ENCODE results near the gene MYD88.

The MYD88 gene

DNA sequence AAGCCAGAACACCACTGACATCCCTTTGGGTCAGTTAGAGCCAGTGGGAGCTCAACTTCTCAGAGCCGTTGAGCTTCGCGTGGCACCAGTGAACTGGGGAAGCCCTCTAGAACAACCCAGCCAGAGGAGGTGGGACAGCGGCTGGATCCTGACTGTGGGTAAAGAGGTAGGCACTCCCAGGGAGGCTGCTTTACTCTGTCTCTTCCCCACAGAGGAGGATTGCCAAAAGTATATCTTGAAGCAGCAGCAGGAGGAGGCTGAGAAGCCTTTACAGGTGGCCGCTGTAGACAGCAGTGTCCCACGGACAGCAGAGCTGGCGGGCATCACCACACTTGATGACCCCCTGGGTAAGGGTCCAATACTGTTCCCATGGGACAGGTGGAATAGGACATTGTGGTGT, 1.2 kb downstream of the MYD88 start:
- Histone ChIP-seq H3K4me1 (ENCODE audit: insufficient read depth, low read length) (no peaks in the 10 kb centered on the region; the same call in 1 of the 2 replicates), H3K36me3 (ENCODE audit: insufficient read depth, low read length) (no peaks in the 10 kb centered on the region), H3K9ac (ENCODE audit: low read depth, low read length) (no peak overlapping the region), H3K9me3 (ENCODE audit: control insufficient read depth, insufficient read depth, low read length) (no peaks in the 10 kb centered on the region)

- H3K4me1 ChIP-seq (ENCODE audit: insufficient read depth, low read length), result no peaks in the 10 kb centered on the region; the same call in 1 of the 2 replicates
- H3K36me3 ChIP-seq (ENCODE audit: insufficient read depth, low read length), result no peaks in the 10 kb centered on the region
- H3K9me3 ChIP-seq (ENCODE audit: control insufficient read depth, insufficient read depth, low read length), result no peaks in the 10 kb centered on the region
- no peak overlapping the region for H3K9ac ChIP-seq (ENCODE audit: low read depth, low read length)
Measured at GRCh38 chr3:38140326-38141172, 2.1 kb downstream of the MYD88 start.

DNA sequence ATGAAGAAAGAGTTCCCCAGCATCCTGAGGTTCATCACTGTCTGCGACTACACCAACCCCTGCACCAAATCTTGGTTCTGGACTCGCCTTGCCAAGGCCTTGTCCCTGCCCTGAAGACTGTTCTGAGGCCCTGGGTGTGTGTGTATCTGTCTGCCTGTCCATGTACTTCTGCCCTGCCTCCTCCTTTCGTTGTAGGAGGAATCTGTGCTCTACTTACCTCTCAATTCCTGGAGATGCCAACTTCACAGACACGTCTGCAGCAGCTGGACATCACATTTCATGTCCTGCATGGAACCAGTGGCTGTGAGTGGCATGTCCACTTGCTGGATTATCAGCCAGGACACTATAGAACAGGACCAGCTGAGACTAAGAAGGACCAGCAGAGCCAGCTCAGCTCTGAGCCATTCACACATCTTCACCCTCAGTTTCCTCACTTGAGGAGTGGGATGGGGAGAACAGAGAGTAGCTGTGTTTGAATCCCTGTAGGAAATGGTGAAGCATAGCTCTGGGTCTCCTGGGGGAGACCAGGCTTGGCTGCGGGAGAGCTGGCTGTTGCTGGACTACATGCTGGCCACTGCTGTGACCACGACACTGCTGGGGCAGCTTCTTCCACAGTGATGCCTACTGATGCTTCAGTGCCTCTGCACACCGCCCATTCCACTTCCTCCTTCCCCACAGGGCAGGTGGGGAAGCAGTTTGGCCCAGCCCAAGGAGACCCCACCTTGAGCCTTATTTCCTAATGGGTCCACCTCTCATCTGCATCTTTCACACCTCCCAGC, 2.9 kb downstream of the MYD88 start:
- H3K9ac ChIP-seq (ENCODE audit: low read depth, low read length), result no peak overlapping the region
- no peaks in the 10 kb centered on the region; the same call in 1 of the 2 replicates for H3K4me1 ChIP-seq (ENCODE audit: insufficient read depth, low read length)
- no peaks in the 10 kb centered on the region; the same call in 1 of the 2 replicates for H3K9me3 ChIP-seq (ENCODE audit: control insufficient read depth, insufficient read depth, low read length)
- H3K36me3 ChIP-seq (ENCODE audit: insufficient read depth, low read length), result no peaks in the 10 kb centered on the region

GRCh38 chr3:38141952-38142273, 3.5 kb downstream of the MYD88 start:
- H3K9ac ChIP-seq (ENCODE audit: low read depth, low read length), result no peak overlapping the region

DNA sequence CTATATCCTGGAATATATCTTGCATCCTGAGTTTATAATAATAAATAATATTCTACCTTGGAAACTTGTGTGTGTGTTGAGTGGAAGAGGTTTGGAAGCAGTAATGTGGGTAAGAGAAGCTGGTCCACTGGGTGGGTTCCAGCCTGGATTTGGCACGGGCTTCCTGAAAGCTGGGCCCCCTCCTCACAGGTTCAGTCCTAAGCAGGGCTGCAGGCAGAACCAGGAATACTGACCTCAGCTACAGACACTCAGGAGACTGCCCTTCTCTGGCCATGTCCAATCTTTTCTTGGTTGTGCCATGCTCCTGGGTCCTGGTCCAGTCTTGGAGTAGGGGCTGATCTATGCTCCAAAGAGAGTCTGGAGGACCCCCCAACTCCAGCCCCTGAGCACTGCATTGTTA, 4.5 kb downstream of the MYD88 start:
- H3K9ac ChIP-seq (ENCODE audit: low read depth, low read length), result no peak overlapping the region
- H3K36me3 ChIP-seq (ENCODE audit: insufficient read depth, low read length), result no peaks in the 10 kb centered on the region
- no peaks in the 10 kb centered on the region; the same call in 1 of the 2 replicates for H3K9me3 ChIP-seq (ENCODE audit: control insufficient read depth, insufficient read depth, low read length)
- no peaks in the 10 kb centered on the region; the same call in 1 of the 2 replicates for H3K4me1 ChIP-seq (ENCODE audit: insufficient read depth, low read length)

More at GRCh38 chr3:38141952-38142273, 3.5 kb downstream of the MYD88 start:
- H3K4me1 ChIP-seq (ENCODE audit: insufficient read depth, low read length), result no peaks in the 10 kb centered on the region; the same call in 1 of the 2 replicates
- H3K9me3 ChIP-seq (ENCODE audit: control insufficient read depth, insufficient read depth, low read length), result no peaks in the 10 kb centered on the region; the same call in 1 of the 2 replicates
- H3K36me3 ChIP-seq (ENCODE audit: insufficient read depth, low read length), result no peaks in the 10 kb centered on the region

- Histone ChIP-seq H3K9me3 (ENCODE audit: control insufficient read depth, insufficient read depth, low read length) (no peaks in the 10 kb centered on the region; the same call in 1 of the 2 replicates), H3K9ac (ENCODE audit: low read depth, low read length) (no peak overlapping the region), H3K4me1 (ENCODE audit: insufficient read depth, low read length) (no peaks in the 10 kb centered on the region; the same call in 1 of the 2 replicates), H3K36me3 (ENCODE audit: insufficient read depth, low read length) (no peaks in the 10 kb centered on the region)
Measured at GRCh38 chr3:38143511-38143910, 5.0 kb downstream of the MYD88 start.

GRCh38 chr3:38146504-38146903, 8.0 kb downstream of the MYD88 start:
- no peaks in the 10 kb centered on the region for H3K36me3 ChIP-seq (ENCODE audit: insufficient read depth, low read length)
- no peak overlapping the region for H3K9ac ChIP-seq (ENCODE audit: low read depth, low read length)
- no peaks in the 10 kb centered on the region; the same call in 1 of the 2 replicates for H3K9me3 ChIP-seq (ENCODE audit: control insufficient read depth, insufficient read depth, low read length)
- no peaks in the 10 kb centered on the region for H3K4me1 ChIP-seq (ENCODE audit: insufficient read depth, low read length)

GRCh38 chr3:38147421-38147820, 9.0 kb downstream of the MYD88 start:
- H3K4me1 ChIP-seq (ENCODE audit: insufficient read depth, low read length), result no peaks in the 10 kb centered on the region
- no peaks in the 10 kb centered on the region for H3K36me3 ChIP-seq (ENCODE audit: insufficient read depth, low read length)
- H3K9me3 ChIP-seq (ENCODE audit: control insufficient read depth, insufficient read depth, low read length), result no peaks in the 10 kb centered on the region; the same call in 1 of the 2 replicates
- H3K9ac ChIP-seq (ENCODE audit: low read depth, low read length), result no peak overlapping the region

GRCh38 chr3:38148311-38148882, 9.9 kb downstream of the MYD88 start:
- no peaks in the 10 kb centered on the region for H3K4me1 ChIP-seq (ENCODE audit: insufficient read depth, low read length)
- H3K36me3 ChIP-seq (ENCODE audit: insufficient read depth, low read length), result no peaks in the 10 kb centered on the region
- no peaks in the 10 kb centered on the region; the same call in 1 of the 2 replicates for H3K9me3 ChIP-seq (ENCODE audit: control insufficient read depth, insufficient read depth, low read length)
- no peak overlapping the region for H3K9ac ChIP-seq (ENCODE audit: low read depth, low read length)

DNA sequence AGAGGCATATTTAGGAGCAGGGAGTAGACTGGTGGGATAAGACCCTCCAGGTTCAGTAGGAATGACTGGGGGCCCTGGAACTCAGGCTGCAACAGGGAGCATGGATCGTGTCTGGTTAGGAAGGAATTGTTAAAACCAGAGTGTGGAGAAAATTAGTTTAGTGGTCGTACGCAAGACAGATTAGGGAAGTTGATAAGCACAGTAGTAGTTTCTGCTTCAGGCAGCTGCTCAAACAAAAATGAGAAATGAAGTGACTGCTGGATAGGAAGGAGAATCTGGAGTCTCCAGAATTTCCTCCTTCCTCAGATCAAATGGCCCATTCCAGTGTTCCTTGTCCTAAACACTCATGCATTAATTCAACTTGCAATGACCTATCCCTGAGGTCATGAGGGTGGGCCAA, 11.2 kb downstream of the MYD88 start:
- no peak overlapping the region for H3K9ac ChIP-seq (ENCODE audit: low read depth, low read length)
- H3K9me3 ChIP-seq (ENCODE audit: control insufficient read depth, insufficient read depth, low read length), result no peaks in the 10 kb centered on the region; the same call in 1 of the 2 replicates
- H3K36me3 ChIP-seq (ENCODE audit: insufficient read depth, low read length), result no peaks in the 10 kb centered on the region
- no peaks in the 10 kb centered on the region for H3K4me1 ChIP-seq (ENCODE audit: insufficient read depth, low read length)

DNA sequence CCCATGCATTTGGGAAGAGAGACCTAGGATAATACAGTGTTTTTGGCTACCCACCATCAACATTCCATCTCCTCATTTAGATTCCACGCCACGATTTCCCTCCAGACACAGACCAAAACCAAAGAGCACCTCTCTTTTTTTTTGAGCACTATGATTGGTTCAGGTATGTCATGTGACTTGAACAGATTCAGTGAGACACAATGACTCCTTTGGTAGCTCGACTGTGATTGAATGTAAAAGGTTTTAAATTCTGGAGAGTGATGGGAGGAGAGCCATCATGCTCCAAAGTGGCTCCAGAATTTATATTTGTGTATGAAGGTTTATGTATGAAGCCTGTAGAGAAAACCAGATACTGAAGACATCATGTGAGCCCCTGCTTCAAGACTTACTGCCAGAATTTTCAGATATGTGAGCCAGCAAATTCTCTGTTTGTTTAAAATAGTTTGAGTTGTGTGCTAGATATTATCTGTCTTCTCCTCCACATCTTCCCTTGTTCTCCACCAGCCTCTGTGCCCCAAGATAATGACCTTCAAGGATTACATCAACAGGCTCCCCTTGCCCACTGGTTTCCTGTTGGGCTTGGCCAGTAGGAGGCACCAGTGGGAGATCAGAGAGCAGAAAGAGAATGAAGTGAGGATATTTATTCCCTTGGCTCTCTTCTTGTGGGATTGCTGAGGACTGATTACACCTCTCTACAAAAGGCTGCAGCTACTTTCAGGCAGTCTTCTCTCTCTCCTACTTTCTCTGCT, 12.5 kb downstream of the MYD88 start:
- Histone ChIP-seq H3K9me3 (ENCODE audit: control insufficient read depth, insufficient read depth, low read length) (no peaks in the 10 kb centered on the region; the same call in 1 of the 2 replicates), H3K4me1 (ENCODE audit: insufficient read depth, low read length) (no peaks in the 10 kb centered on the region), H3K9ac (ENCODE audit: low read depth, low read length) (no peak overlapping the region), H3K36me3 (ENCODE audit: insufficient read depth, low read length) (no peaks in the 10 kb centered on the region)

- no peaks in the 10 kb centered on the region for H3K36me3 ChIP-seq (ENCODE audit: insufficient read depth, low read length)
- H3K9me3 ChIP-seq (ENCODE audit: control insufficient read depth, insufficient read depth, low read length), result no peaks in the 10 kb centered on the region
- no peaks in the 10 kb centered on the region for H3K4me1 ChIP-seq (ENCODE audit: insufficient read depth, low read length)
- no peak overlapping the region for H3K9ac ChIP-seq (ENCODE audit: low read depth, low read length)
Measured at GRCh38 chr3:38151667-38152265, 13.3 kb downstream of the MYD88 start.

- no peaks in the 10 kb centered on the region for H3K4me1 ChIP-seq (ENCODE audit: insufficient read depth, low read length)
- H3K36me3 ChIP-seq (ENCODE audit: insufficient read depth, low read length), result no peaks in the 10 kb centered on the region
- no peak overlapping the region for H3K9ac ChIP-seq (ENCODE audit: low read depth, low read length)
- no peaks in the 10 kb centered on the region for H3K9me3 ChIP-seq (ENCODE audit: control insufficient read depth, insufficient read depth, low read length)
Measured at GRCh38 chr3:38152609-38153008, 14.1 kb downstream of the MYD88 start.
